ENCODE results near the gene TBC1D14. TPM values are rescaled to one million over a fixed set of nuclear protein-coding genes. Genes with fewer than 3 reads are reported as not detected.

Gene TBC1D14
- total RNA-seq, 2 experiments from 2014 or later = 46.9 to 47.4 TPM

DNA sequence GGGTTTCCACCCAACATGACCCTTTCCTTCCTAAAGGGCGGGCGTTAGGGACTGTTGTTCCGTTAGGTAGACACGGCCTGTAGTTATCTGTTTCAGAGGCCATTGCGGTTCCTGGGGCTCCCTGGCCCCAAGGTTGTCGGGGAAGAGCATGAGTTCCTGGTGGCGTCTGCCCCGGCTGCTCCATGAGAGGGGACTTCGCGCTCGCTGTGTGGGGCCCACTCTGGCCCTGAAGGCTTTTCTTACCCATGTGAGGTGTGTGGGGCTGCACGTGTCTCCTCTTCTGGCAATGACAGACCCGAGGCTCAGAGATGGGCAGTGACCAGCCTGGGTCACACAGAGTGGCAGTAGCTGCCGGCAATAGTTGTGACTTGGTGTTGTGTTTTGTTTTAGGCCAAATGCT lies 142.7 kb downstream of the TBC1D14 start:
- ChIA-PET CTCF (no interaction called here), POLR2A (no interaction called here)

DNA sequence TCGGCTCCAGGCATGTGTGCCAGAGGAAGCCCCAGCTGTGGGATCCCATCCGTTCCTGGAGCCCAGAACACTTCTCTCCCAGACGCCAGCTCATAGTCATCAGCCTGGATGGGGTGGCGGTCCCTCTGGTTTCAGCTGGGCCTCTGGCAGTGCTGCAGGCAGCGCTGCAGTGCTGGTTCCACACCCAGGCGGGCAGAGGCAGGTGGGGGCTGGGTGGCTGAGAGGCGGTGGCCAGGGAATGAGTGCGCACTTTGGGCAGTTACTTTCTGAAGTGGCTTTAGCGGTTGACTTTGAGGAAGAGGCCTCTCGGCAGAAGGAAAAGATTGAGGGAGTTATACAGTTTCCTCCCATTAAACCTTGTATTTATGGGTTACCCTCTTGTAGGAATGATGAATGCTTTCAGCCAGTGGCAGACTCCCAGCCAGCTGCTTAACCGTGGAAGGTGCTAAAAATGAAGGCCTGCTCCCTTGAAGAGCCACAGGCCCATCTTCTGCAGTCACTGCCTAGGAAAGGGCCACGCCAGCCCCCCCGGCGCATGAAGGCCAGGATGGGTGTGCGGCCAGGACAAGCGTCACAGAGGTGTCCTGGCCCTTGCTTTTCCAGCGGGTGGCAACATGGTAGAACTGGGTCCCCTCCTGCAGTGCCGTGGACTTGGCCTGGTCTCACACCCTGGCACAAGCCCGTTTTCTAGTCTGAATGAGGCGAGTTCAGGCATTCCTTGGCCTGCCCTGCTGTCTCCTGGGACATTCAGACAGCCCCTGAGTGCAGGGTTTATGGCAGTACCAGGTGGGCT lies 143.5 kb downstream of the TBC1D14 start:
- CTCF ChIA-PET = interaction anchor here (1.1 kb wide), 1 partner anchor 10 kb away, joined by 5 read pairs; the partner anchor contains the start of gene TADA2B
- POLR2A ChIA-PET = no interaction called here

DNA sequence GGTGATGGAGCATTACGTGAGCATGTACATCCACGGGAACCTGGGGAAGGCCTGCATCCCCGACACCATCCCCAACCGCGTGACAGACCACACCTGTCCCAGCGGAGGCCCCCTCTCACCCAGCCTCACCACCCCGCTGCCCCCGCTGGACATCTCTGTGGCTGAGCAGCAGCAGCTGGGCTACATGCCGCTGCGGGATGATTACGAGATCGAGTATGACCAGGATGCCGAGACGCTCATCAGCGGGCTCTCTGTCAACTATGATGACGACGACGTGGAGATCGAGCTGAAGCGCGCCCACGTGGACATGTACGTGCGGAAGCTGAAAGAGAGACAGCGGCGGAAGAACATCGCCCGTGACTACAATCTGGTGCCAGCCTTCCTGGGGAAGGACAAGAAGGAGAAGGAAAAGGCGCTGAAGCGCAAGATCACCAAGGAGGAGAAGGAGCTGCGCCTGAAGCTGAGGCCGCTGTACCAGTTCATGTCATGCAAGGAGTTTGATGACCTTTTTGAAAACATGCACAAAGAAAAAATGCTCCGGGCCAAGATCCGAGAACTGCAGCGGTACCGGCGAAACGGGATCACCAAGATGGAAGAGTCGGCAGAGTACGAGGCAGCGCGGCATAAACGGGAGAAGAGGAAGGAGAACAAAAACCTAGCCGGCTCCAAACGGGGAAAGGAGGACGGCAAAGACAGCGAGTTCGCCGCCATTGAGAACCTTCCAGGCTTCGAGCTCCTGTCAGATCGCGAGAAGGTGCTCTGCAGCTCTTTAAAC lies 144.7 kb downstream of the TBC1D14 start:
- CTCF ChIA-PET = interaction anchor here (1.6 kb wide), 1 partner anchor 12 kb away, joined by 3 read pairs; no protein-coding TSS in a partner anchor
- POLR2A ChIA-PET = interaction anchor here (1.1 kb wide), 1 partner anchor 13 kb away, joined by 4 read pairs; the partner anchor contains the start of gene GRPEL1

DNA sequence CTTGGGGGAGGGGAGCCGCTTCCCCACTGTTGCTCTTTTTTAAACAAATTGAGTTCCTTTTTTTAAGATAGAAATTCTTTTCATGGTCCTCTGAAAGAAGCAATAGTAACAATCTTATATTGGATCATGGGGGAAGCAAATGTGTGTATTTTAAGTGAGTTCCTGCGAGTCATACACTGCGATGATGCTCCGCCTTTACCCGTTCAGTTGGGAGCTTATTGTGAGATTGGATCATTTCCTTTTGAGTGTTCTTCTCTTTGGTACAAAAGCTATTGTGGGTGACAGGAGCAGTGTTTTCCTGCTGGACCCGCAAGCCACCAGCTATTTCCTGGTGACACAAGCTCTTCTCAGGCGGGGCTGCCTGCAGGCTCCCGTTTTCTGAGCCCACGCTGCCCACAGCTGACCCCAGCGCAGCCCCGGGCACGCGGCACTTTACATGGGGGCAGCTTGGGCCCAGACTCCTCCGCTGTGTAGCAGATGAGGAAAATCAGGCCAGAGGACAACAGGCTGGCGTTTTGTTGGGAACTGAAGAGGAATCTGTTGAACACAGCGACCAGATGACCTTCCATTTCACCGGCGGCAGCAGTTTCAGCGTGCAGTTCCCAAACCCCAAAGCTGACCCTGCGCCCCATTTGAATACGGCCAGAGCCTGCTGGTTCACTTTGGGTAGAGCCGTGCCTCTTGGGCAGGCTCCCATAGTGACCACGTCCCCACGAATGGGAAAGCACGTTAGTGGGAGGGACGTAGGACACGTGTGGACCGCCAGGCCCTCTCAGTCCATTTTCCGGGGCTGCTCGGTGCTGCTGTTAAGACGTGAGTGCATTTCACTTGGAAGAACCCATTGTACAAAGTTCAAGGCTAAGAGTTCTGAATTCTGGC lies 145.7 kb downstream of the TBC1D14 start:
- CTCF ChIA-PET = interaction anchor here (1.5 to 1.6 kb wide), 2 partner anchors 12 to 13 kb away, joined by 3 to 4 read pairs; partner anchors contain the start of gene TADA2B
- POLR2A ChIA-PET = interaction anchor here (1.1 kb wide), 1 partner anchor 12 kb away, joined by 4 read pairs; the partner anchor contains the start of gene GRPEL1

DNA sequence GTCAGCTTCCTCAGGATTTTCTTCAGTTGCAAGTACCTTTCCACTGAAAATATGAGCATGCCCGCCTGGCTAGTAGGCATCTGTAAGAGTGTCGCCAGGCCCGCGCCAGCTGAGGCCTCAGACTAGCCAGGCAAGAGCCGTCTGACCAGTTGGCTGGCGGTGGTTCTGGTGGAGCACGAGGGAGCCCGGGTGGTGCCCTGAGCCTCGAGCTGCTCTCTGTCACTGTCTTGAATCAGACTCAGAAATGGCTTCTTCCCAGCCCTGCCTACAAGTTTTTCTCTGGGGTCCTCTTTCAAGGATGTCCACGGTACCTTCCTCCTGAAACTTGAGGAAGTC lies 146.3 kb downstream of the TBC1D14 start:
- POLR2A ChIA-PET = no interaction called here
- CTCF ChIA-PET = interaction anchor here (1.5 to 1.7 kb wide), 2 partner anchors 10 to 12 kb away, joined by 4 to 5 read pairs; partner anchors contain the start of gene TADA2B

DNA sequence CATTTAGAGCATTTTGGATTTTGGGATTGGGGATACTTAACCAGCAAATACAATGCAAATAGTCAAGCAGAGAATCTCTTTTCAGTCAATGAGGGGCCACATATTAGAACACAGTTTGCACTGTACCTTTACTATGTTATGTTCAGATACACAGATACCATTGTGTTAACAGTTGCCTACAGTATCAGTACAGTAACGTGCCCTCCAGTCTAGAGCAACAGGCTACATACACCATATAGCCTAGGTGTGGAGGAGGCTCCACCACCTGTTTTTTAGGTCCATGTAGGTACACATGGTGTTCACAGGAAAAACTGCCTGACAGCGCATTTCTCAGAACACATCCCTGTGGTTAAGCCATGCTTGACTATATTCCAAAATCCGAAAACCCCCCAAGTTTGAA lies 149.2 kb downstream of the TBC1D14 start:
- CTCF ChIA-PET = interaction anchor here (1.4 to 2.0 kb wide), 2 partner anchors 11 to 16 kb away, joined by 6 to 10 read pairs; partner anchors contain the start of gene TADA2B
- POLR2A ChIA-PET = interaction anchor here (0.9 kb wide), 1 partner anchor 13 kb away, joined by 3 read pairs; no protein-coding TSS in a partner anchor

DNA sequence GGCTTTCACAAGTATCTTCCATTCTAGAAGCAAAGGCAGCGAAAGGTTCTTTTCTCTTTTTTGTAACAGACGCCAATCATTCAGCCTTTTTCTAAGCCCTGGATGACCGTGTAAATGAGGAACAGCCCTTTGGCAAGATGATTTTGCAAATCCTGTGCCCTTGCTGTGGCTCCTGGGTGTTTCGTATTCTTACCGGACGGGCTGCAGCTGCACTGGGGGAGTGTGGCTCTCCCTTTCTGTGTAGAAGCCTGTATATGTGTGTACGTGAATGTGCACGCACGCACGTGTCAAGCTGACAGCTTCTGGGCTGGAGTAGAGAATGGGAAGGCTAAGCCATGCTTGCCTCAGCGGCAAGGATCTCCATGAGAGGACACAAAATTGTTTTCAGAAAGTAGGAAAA lies 150.0 kb downstream of the TBC1D14 start:
- ChIA-PET CTCF (interaction anchor here (1.4 to 2.0 kb wide), 2 partner anchors 10 to 17 kb away, joined by 3 to 4 read pairs; a partner anchor contains a TSS), POLR2A (interaction anchor here (0.8 to 1.5 kb wide), 3 partner anchors 8 to 14 kb away, joined by 3 to 4 read pairs (median 3); partner anchors contain the start of gene GRPEL1)

DNA sequence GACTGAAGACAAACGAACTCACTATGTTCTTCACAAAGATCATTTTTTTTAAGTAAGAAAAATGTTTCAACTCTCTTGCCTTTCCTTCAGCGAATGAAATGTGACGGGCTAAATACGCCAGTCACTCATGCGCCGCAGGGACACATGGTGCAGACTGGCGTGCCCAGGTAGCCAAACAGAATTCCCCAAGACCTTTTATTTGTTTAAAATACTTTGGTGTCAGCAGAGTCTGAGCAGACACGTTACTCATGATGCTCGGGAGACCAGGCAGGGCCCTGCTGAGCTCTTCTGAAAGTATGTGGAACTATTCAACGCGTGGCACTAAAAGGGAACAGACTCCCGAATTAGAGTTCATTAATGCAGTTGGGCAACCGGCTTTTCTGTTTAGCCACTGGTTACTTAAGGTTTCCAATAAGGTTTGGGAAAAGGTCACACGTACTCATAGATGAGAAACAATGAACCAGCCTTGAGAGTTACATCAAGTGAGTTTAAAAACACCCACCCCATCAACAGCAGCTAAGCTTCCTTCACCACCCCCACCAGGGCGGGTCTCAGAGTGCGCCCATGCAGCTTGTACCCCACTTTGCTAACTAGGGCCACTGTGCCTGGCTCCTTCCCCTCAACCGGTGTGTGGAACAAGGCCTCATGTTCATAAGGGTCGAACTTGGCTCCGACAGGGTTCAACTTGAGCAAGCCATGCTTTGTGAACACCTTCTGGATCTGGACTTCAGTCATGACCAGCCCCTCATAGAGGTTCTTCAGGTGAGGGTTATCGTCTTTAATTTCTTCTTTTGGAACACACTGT lies 150.9 kb downstream of the TBC1D14 start:
- CTCF ChIA-PET = interaction anchor here (1.4 to 2.0 kb wide), 2 partner anchors 9 to 18 kb away, joined by 3 to 4 read pairs; a partner anchor contains a TSS
- POLR2A ChIA-PET = interaction anchor here (1.5 kb wide), 1 partner anchor 13 kb away, joined by 3 read pairs; no protein-coding TSS in a partner anchor

DNA sequence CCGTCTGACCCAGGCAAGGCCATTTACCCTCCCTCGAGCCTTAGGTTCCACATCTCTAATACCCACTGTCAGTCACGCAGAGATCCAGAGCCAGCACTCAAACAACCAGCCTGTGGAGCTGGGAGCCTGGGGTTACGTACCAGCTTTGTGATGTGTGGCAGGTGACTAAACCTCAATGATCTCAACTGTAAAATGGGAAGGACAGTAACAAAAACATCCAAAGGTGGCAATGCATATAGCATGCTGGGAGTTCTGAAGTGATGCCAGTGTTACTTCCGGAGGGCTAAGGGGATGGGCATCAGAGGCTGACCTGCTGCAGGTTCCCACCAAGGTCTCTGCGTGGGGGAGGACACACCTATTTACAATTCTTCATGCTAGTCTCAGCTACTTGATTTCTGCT lies 152.2 kb downstream of the TBC1D14 start:
- CTCF ChIA-PET = interaction anchor here (0.6 to 2.0 kb wide), 4 partner anchors 9 to 188 kb away, joined by 3 to 6 read pairs (median 4); a partner anchor contains a TSS
- POLR2A ChIA-PET = interaction anchor here (1.2 kb wide), 1 partner anchor 18 kb away, joined by 3 read pairs; no protein-coding TSS in a partner anchor

DNA sequence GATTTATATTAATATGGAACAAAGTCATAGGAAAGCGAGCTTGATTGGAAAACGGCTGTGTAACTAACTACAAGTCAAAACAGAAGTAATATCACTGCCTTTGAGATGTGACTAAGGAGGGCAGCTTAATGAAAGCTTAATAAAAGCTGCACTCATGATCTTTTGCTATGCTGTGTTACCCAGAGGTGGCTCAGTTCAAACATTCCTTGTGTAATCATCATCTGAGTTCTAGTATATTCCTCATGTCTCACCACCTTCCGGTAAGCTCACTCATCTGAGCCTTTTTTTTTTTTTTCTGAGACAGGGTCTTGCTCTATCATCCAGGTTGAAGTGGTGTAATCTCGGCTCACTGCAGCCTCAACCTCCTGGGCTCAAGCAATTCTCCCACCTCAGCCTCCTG lies 153.2 kb downstream of the TBC1D14 start:
- ChIA-PET POLR2A (interaction anchor here (0.6 to 1.2 kb wide), 4 partner anchors 10 to 1376 kb away, joined by 3 to 4 read pairs (median 3); no protein-coding TSS in a partner anchor), CTCF (interaction anchor here (0.6 to 1.1 kb wide), 3 partner anchors 12 to 189 kb away, joined by 3 to 6 read pairs (median 4); no protein-coding TSS in a partner anchor)

DNA sequence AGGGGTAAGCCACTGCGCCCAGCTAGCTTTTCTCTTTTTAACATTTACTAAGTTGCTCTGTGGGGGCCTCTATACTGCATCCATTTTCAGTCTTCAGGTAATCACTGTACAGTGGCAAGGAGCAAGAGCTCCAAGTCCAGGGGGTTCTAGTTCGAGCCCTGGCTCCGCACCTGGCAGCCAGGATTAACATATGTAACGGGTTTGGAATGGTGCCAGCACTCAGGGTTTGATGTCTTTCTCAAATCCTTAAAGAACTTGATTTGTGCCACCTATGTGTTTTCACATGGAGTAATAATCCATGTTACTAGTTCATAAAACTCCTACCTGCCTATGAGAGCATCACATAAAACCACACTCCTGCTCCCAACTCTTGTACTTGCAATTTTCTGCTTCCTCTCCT lies 153.7 kb downstream of the TBC1D14 start:
- CTCF ChIA-PET = interaction anchor here (1.1 kb wide), 1 partner anchor 18 kb away, joined by 4 read pairs; no protein-coding TSS in a partner anchor
- POLR2A ChIA-PET = interaction anchor here (0.8 kb wide), 1 partner anchor 403 kb away, joined by 4 read pairs; no protein-coding TSS in a partner anchor

DNA sequence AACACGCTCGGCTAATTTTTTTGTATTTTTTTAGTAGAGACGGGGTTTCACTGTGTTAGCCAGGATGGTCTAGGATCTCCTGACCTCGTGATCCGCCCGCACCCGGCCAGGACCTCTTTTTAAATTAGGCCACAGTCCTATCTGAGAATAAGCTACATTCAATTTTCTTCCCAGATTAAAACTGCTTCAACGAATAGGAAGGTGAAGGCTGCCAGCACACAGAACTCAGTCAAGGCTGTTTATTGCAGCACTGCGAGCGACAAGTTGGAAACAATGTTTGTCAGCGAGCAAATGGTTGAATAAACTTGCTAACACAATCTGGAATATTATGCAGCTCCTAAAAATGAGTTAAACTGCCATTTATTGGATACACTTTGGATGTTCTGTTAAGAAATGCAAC lies 156.4 kb downstream of the TBC1D14 start:
- POLR2A ChIA-PET = interaction anchor here (4.0 kb wide), 1 partner anchor 22 kb away, joined by 55 read pairs; the partner anchor contains the start of gene TADA2B
- CTCF ChIA-PET = interaction anchor here (1.5 to 6.2 kb wide), 3 partner anchors 9 to 23 kb away, joined by 3 to 76 read pairs (median 5); partner anchors contain the start of gene TADA2B

DNA sequence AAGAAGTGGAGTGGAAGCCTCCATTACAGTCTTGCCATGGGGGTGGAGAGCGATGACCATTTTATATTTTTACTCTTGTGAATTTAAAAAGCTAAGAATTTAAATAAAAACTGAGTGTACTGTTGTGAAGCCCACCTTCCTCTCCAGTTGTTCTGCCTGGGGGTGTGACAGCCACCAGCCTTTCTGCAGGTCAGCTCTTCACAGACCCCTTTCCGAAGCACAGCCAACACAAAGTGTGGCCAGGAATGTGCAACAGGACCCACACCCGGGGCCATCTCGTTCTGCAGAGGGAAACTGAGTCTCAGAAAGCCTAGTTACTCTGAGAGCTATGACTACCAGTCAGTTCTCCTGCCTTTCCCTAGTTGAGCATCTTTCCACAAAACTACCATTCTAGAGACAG lies 156.9 kb downstream of the TBC1D14 start:
- ChIA-PET CTCF (interaction anchor here (1.3 to 6.2 kb wide), 4 partner anchors 10 to 24 kb away, joined by 3 to 76 read pairs (median 4); partner anchors contain the start of gene TADA2B), POLR2A (interaction anchor here (2.1 to 4.0 kb wide), 2 partner anchors 23 to 350 kb away, joined by 7 to 55 read pairs; partner anchors contain the start of genes BLOC1S4 and TADA2B)

DNA sequence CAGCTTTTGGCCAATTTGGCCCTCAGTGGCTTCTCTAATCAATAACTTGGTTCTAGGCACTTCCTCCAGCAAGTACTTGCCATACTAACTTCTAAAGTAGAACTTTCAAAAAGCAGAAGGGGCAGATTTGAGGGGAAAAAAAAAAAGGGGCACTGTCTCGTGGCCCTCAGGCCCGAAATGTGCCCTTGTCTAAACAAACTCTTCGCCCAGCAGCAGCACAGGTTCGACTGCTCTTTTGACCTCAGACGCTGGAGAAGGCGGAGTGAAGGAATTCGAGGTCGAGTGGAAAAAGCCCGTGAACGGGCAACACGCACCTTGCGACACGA lies 157.5 kb downstream of the TBC1D14 start:
- ChIA-PET CTCF (interaction anchor here (0.7 to 6.2 kb wide), 8 partner anchors 10 to 377 kb away, joined by 3 to 76 read pairs (median 4); partner anchors contain the start of gene TADA2B), POLR2A (interaction anchor here (0.6 to 4.0 kb wide), 13 partner anchors 8 to 408 kb away, joined by 3 to 55 read pairs (median 4); partner anchors contain the start of genes BLOC1S4, MRFAP1L1 and TADA2B)

DNA sequence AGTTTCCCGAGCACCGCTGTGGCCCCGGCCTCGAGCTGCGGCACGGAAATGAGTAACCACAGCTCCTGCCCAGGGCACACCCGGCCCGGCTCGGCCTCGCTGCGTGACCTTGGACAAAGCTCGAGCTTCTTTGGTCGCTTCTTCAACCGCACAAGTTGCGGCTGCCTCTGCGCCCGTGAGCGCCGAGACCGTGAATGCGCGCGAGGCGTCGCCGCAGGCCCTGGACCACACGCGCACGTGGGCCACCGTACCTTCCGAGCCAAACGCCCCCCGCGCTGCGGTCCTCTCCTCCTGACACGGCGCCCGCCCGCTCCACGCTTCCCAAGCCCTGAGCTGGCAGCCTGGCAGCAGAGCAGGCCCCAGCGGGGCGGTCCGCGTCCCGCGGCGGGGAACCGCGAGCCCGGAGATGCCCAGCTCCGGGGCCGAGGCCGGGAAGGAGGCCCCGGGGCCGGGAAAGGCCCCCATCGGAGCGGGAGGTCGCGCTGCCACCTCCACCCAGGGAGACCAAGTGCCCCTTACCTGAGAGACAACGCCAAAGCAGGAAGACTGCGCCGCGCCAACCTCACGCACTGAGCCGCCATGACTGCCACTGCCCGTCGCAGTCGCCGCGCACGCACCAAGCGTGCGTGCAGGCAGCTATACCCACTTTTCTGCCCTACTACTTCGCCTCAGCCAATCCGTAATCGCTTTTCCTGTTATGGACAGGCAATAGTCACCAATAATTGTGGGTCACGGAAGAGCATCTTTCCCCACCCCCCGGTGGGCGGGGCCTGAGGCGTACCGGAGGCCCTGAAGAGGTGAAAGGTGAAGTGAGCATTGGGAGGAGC lies 158.0 kb downstream of the TBC1D14 start, which contains the start of gene GRPEL1:
Gene GRPEL1 (minus strand): TSS at position 613 of the 827 bp plus-strand sequence. CDS start 32 bp downstream, at position 581.
- POLR2A ChIA-PET = interaction anchor here (0.6 to 4.0 kb wide), 21 partner anchors 8 to 427 kb away, joined by 3 to 55 read pairs (median 4); partner anchors contain the start of genes BLOC1S4, MRFAP1L1, TADA2B and TBC1D14
- CTCF ChIA-PET = interaction anchor here (0.7 to 6.2 kb wide), 11 partner anchors 11 to 378 kb away, joined by 3 to 76 read pairs (median 4); partner anchors contain the start of gene TADA2B

Data from activated CD8-positive, alpha-beta memory T cell treated with anti-CD3 and anti-CD28 coated beads for 36 hours (primary cell).